D721Med (cell line): ENCODE data around the gene CENPP.
A peak's percentile ranks its signal among the peaks of the same experiment; 100 is the strongest.

Experiments
- DNase-seq: peaks from one replicate; pipeline ENCODE4 v3.0.0; 2011; ENCODE audit warnings: low spot score; ENCODE audit not compliant: insufficient read length
- FAIRE-seq: peaks from 2 replicates; lab custom pipeline; 2011; peaks lifted over from hg19 to GRCh38; lab: Jason Lieb, UNC
- CTCF ChIP-seq: IDR thresholded peaks from 2 replicates; pipeline ENCODE4 v1.5.1; 2012; ENCODE audit warnings: mild to moderate bottlenecking, control low read depth; ENCODE audit not compliant: insufficient read depth; ENCODE audit errors: missing control alignments

Gene CENPP

GRCh38 chr9:92432972-92433548 is 107.3 kb downstream of the CENPP start:
- no peak for TF ChIP-seq CTCF
- DNase-seq = no peak
- no peak for FAIRE-seq

- no peak for TF ChIP-seq CTCF
- no peak for FAIRE-seq
- DNase-seq = no peak
These were observed 109.5 kb downstream of the CENPP start for GRCh38 chr9:92435263-92435662.

GRCh38 chr9:92438900-92439526 is 113.3 kb downstream of the CENPP start:
- DNase-seq (no peak), FAIRE-seq (no peak)
- peak; percentile 29 for TF ChIP-seq CTCF

- DNase-seq (no peak), FAIRE-seq (no peak)
- TF ChIP-seq CTCF = no peak
These were observed 114.4 kb downstream of the CENPP start for GRCh38 chr9:92439921-92440750.

GRCh38 chr9:92440751-92441046 is 114.9 kb downstream of the CENPP start:
- no peak for TF ChIP-seq CTCF
- DNase-seq (no peak), FAIRE-seq (no peak)

GRCh38 chr9:92444841-92445240 is 119.1 kb downstream of the CENPP start:
- no peak for TF ChIP-seq CTCF
- no peak for FAIRE-seq
- DNase-seq = no peak

- TF ChIP-seq CTCF = no peak
These were observed 120.8 kb downstream of the CENPP start for GRCh38 chr9:92446536-92446935.

More at GRCh38 chr9:92446536-92446935, 120.8 kb downstream of the CENPP start:
- DNase-seq = no peak
- FAIRE-seq = no peak
